ENCODE results near the gene RAD51AP2.

- TF ChIP-seq EP300 (IDR thresholded peaks at IDR 0.05; ENCODE audit: borderline replicate concordance in 1 of 2, control insufficient read depth in 1 of 2, low read depth in 2 of 2, low read length in 2 of 2) (no peak), RCOR1 (conservative IDR thresholded peaks at IDR 0.05; ENCODE audit: low read depth, low read length) (no peak), USF1 (IDR thresholded peaks at IDR 0.05; ENCODE audit: borderline replicate concordance, extremely low read length, insufficient read depth, low read depth, low read length) (no peak), FOS (IDR thresholded peaks at IDR 0.05; ENCODE audit: borderline replicate concordance, extremely low read depth, insufficient read length) (no peak), POLR2AphosphoS5 (IDR thresholded peaks at IDR 0.05; ENCODE audit: low read length) (no peak), ATF2 (IDR thresholded peaks at IDR 0.05; ENCODE audit: low read length) (no peak), CTCF (IDR thresholded peaks at IDR 0.05 in 2 of 3, conservative IDR thresholded peaks at IDR 0.05 in 1 of 3; ENCODE audit: control insufficient read depth in 2 of 3, extremely low read depth in 1 of 3, insufficient read depth in 1 of 3, low read depth in 3 of 3, low read length in 3 of 3) (no peak), KDM1A (IDR thresholded peaks at IDR 0.05; ENCODE audit: borderline replicate concordance) (no peak)
These were observed 40.6 kb upstream of the RAD51AP2 start for GRCh38 chr2:17558878-17559277.
